Measurements from ENCODE around the gene FBF1. TPM values are rescaled to one million over a fixed set of nuclear protein-coding genes. Genes with fewer than 3 reads are reported as not detected.

FBF1 gene, protein sequence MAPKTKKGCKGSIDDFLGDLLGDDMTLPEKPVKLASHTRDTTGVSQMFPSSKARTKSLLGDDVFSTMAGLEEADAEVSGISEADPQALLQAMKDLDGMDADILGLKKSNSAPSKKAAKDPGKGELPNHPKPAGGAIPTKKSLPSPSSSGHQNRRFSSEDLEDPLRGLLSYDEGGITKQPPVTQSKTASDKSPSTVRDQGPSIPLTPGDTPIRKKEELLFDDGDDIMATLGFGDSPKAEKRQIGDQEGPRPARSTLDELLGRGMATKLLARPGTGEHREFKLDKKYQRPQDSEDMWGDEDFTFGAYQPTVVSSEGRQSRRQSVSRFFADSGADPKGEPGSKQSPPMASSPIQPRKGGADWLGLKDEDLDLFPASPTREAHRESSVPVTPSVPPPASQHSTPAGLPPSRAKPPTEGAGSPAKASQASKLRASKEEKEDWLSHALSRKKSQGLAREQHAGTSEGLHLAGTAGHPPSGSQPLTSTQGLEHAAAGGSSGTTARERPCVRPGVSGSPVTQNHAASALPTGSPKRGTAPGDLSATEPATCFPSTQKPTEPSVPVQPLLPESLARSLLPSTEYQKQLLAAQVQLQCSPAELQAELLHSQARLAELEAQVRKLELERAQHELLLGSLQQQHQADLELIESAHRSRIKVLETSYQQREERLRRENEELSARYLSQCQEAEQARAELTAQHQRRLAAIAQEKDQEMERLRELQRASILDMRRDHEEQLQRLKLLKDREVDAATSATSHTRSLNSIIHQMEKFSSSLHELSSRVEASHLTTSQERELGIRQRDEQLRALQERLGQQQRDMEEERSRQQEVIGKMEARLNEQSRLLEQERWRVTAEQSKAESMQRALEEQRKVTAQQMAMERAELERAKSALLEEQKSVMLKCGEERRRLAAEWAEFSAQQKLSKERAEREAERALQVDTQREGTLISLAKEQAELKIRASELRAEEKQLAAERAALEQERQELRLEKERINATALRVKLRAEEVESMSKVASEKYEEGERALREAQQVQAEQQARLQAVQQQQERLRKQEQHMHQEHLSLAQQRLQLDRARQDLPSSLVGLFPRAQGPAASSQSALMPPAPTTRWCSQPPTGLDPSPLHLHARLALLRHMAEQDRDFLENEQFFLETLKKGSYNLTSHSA
- 7.8 and 10.7 TPM in 2 replicates for total RNA-seq

DNA sequence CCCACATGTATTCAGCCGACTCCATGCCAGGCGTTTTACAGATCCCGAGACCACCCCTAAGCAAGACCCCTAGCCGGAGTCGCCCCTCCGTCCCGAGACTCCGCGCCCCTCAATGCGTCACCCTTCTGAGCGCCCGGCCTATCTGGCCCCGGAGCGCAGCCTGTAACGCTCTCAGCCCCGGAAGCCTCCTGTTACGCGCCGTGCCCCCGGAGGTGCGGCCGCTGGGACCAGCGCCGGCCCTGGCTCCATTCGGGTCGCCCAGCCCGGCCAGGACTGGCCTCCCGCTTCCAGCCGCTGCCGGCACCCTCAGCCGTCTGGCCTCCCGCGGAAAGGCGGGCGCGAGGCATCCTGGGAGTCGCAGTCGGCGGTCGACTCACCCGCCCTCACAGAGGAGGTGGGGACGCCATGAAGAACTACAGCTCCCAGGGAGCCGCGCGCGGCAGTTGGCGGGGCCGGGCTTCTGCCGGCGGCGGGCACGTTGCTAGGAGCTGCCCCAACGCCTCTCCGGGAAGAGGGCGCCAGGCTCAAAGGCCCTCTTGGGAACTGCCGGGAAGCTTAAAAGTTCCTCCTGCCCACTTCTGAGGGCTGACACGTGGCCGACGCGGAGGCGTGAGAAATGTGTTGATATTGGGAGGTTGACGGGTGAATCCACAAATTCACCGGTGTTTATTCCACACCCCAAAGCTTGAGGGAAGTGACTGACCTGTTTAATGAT lies at the start of gene FBF1:
TSS of gene FBF1 (minus strand) at position 316 of the 715 bp plus-strand sequence. CDS start 2,893 bp downstream, outside the sequence.

GRCh38 chr17:75978938-75979704 lies 38.3 kb upstream of the FBF1 start, which contains the start of the genes ACOX1 and TEN1:
Gene ACOX1 (minus strand): TSS chr17:75979166. CDS start chr17:75979073, 93 bp downstream.
Gene TEN1 (plus strand): TSS chr17:75979240. CDS start chr17:75986193, 6,953 bp downstream.

GRCh38 chr17:75904749-75905521 lies 35.9 kb downstream of the FBF1 start, which contains the start of gene MRPL38:
Gene MRPL38 (minus strand): TSS chr17:75904884. CDS start chr17:75904875, 9 bp downstream.

GRCh38 chr17:75896415-75897159 lies 44.3 kb downstream of the FBF1 start, which contains the start of gene TRIM65:
Gene TRIM65 (minus strand): TSS chr17:75896951. CDS start chr17:75896937, 14 bp downstream.

GRCh38 chr17:75878174-75878998 lies 62.5 kb downstream of the FBF1 start, which contains the start of gene TRIM47:
Gene TRIM47 (minus strand): TSS chr17:75878581. CDS start chr17:75878548, 33 bp downstream.

Other genes starting within 250 kb of the FBF1 start
- 9.6 and 39.8 TPM in 2 replicates for gene ITGB4, start 219.6 kb downstream of the FBF1 start, total RNA-seq
- 50.0 and 56.8 TPM in 2 replicates for gene GALK1, start 175.8 kb downstream of the FBF1 start, total RNA-seq
- 26.0 and 28.1 TPM in 2 replicates for gene UNK, start 156.2 kb downstream of the FBF1 start, total RNA-seq
- 0.97 and 1.2 TPM in 2 replicates for gene UNC13D, start 96.6 kb downstream of the FBF1 start, total RNA-seq
- 26.8 and 28.2 TPM in 2 replicates for gene WBP2, start 85.7 kb downstream of the FBF1 start, total RNA-seq
- gene TRIM47, start 62.5 kb downstream of the FBF1 start, total RNA-seq = 35.9 and 40.7 TPM in 2 replicates
- gene TRIM65, start 44.1 kb downstream of the FBF1 start, total RNA-seq = 33.2 and 39.1 TPM in 2 replicates
- gene MRPL38, start 36.2 kb downstream of the FBF1 start, total RNA-seq = 28.7 and 30.1 TPM in 2 replicates
- 67.9 and 72.0 TPM in 2 replicates for gene ACOX1, start 38.1 kb upstream of the FBF1 start, total RNA-seq
- gene TEN1, start 38.2 kb upstream of the FBF1 start, total RNA-seq = 22.9 and 27.3 TPM in 2 replicates
- 0.97 and 1.7 TPM in 2 replicates for gene CDK3, start 59.8 kb upstream of the FBF1 start, total RNA-seq
- gene EVPL, start 86.3 kb upstream of the FBF1 start, total RNA-seq = under 0.01 TPM in 1 of 2 replicates, not detected in the other
- gene SRP68, start 131.5 kb upstream of the FBF1 start, total RNA-seq = 29.2 and 31.0 TPM in 2 replicates
- gene GALR2, start 133.7 kb upstream of the FBF1 start, total RNA-seq = not detected in 2 replicates
- not detected in 2 replicates for gene ZACN, start 138.1 kb upstream of the FBF1 start, total RNA-seq
- 127 and 129 TPM in 2 replicates for gene EXOC7, start 162.7 kb upstream of the FBF1 start, total RNA-seq
- gene FOXJ1, start 200.2 kb upstream of the FBF1 start, total RNA-seq = not detected in 2 replicates

All from hair follicle dermal papilla cell (primary cell).